Measurements from ENCODE around the gene HIVEP1.

The HIVEP1 gene

DNA sequence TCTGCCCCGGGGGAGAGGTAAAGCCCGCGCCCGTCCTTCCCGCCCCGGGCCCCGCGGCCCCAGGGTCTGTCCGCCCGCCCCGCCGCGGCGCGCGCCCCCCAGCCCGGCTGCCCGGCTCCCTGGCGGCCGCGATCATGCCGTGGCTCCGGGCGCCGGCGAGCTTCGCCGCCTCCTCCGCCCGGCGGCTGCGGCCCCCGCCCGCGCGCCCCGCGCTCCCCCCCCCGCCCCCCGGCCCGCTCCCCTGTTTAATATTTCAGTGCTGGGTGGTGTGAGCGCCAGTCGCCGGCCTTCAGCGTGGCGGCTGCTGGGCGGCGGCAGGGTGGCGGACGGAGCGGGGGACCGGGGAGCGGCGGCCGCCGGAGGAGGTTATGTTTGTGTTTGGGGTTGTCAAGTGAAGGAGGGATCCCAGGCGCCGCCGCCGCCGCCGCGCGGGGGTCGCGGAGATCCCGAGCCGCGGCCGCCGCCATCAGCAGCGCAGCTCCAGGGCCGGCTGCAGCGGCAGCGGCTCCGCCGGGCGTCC, at the start of gene HIVEP1:
HIVEP1 (plus strand) TSS at position 275 of the 520 bp plus-strand sequence. CDS start 3,317 bp downstream, outside the sequence.
- DNase-seq, result no peak

- no peak for DNase-seq
These were observed 48.2 kb upstream of the HIVEP1 start for GRCh38 chr6:11963756-11964500.

DNA sequence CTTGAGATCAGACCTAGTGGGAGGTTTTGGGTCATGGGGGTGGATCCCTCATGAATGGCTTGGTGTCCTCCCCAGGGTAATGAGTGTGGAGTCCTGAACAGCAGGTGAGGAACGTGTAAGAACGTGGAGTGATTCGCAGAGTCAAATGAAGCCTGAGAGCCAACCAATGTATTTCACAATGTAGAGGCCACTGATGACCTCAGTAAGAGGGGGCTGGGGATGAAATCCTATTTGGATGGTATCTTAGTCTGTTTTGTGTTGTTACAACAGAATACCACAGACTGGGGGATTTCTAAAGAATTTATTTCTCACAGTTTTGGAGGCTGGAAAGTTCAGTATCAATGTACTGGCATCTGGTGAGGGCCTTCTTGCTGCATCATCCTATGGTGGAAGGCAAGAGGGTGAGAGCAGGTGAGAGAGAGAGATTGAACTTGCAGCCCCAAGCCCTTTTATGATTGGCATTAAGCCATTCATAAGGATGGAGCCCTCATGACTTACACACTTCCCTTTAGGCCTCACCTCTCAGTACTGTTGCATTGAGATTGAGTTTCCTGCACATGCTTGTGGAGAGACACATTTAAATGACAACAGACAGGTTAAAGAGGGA, 47.3 kb upstream of the HIVEP1 start:
- DNase-seq, result no peak

DNA sequence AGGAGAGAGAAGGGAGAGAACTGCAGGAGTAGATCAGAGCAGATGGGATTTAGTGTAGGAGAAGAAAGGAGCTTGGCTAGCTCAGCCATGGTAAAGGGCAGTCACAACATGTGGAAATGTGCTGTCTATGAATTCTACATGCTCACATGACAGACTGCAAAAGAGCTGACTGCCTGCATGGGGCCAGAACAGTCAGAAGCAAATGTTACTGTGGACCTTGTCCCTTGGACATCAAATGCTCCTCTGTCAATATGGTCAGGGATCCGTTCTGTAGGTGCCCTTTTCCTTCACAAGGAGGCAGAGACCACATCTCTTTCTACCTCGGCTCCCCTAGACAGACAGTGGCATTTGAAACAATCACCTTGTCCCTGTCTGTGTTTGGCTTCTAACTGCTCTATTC, 46.6 kb upstream of the HIVEP1 start:
- no peak for DNase-seq

DNA sequence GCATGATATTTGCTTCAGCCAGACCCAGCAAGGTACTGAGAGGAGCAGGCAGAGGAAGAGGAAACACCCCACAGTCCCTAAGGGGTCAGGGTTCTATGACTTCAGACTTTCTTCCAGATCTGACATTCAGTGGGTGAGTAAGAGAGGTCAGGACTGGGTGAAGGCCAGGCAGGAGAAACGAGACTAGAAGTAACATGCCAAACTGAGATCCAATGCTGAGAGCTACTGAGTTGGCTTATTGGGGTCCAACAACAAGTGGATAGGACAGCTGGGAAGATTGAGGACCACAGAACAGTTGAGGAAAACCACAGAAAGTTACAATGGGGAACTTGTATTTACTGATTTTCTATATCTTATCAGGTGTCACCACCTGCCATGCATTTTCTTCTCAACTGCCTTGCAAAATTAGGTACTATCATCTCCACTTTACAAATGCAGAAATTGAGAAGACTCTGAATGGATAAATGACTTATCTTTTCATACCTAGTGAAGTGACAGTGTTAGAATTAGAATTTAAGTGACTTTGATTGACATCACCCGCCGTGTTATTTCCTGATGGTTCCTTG, 43.8 kb upstream of the HIVEP1 start:
- DNase-seq, result no peak

DNA sequence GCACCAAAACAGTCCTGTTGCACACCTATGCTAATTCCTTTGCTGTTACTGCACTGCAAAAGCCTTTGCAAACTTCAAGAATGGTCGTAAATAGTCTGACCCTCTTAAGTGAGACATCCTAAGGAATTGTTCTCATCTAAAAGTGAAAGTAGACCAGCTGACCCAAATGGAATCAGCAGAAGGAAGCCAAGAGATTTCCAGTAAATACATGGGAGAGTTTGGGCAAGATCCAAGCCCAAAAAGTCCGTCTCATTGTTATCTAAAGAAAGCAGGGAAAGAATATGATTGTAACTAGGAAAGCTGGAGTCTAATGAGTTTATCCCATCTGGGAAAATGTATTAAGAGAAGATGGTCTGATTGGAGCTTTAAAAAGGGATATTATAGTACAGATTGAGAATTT, 43.0 kb upstream of the HIVEP1 start:
- no peak for DNase-seq

DNA sequence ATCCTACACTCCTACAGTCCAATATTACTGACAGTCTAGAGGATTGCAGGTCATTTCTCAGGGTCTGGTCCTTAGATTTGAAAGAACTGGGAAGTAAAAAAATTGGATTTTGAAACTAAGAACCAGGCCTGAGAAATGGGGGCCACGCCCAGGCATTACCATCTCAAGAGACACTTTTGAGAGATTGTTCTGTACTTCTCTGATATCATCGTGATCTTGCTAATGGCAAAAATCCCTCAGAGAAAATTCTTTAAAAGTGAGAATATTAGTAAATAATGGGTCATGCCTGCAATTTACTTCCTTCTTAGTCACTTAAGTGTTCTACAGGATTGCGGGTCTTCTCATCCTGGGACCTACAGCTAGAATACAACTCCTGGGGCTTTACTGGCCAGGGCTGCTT, 42.0 kb upstream of the HIVEP1 start:
- no peak for DNase-seq

DNA sequence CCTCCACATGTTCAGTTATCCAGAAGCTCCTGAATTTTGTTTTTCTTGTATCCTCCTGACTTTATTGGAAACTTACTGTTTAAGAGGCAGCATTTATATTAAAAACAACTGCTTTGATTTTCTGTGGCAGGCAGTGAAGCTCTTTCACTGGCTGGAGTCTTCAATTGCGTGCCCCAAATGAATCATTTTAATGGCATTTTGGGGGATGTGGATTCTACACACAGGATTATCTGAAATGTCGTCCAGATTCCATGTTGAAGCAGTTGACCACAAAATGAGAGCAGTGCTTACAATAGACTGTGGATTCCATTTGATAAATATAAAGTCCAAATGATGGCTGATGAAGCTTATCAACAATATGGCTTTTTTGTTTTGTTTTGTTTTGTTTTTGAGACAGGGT, 41.0 kb upstream of the HIVEP1 start:
- DNase-seq, result no peak

DNA sequence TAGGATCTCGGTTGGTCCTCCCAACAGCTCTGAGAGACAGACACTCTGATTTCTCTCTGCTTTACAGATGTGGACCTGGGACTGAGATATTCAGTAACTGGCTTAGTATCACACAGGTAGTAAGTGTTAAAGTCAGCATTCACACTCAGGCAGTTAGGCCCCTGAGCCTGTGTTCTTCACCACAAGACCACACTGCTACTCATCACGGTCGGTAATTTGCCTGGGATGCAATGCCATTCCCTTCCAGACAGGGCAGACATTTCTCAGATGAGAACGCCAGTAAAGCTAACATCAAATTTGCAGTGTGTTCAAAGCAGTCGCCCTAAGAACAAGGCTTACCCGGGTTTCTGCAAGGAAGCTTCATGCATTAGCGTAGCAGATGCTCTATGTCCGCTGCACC, 39.8 kb upstream of the HIVEP1 start:
- no peak for DNase-seq

DNA sequence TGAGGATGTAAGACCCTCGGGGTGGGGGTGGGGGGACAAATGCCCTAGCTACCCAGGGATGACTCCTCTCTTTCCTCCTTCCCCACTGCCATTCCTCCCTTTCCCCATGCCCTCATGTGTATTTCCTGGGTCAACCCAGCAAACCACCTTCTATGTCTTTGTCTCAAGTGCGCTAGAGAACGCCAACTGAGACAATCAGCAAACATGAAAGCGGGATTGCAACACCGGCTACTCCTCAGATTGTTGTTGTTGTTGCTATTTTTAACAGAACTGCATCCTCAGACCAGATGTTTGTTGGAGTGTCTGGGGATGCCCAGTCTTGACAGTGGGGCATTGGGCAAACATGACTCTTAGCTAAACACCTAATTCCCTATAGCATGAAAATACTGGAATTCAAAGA, 39.3 kb upstream of the HIVEP1 start:
- DNase-seq, result no peak

DNA sequence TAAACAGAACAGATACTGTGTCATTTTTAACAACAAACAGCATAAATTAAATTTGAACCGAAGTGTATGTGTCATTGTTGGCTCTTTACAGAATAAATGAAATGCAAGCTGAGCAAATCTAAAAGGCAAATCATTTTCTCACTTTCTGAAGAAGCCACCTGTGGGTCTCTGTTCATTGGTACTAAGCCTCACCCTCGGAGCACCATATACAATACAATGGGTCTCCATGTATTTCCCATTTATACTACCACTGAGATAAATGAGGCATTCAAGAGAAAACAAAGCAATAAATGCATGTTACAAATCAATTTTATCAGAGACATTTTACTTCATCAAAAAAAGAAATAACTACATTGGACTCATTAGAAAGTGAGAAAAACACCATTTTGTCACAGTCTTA, 38.9 kb upstream of the HIVEP1 start:
- DNase-seq, result no peak

GRCh38 chr6:11974089-11974488, 38.0 kb upstream of the HIVEP1 start:
- no peak for DNase-seq

- DNase-seq, result no peak
These were observed 36.6 kb upstream of the HIVEP1 start for GRCh38 chr6:11975353-11975977.

- no peak for DNase-seq
These were observed 35.6 kb upstream of the HIVEP1 start for GRCh38 chr6:11976489-11976888.

GRCh38 chr6:11977193-11977592, 34.9 kb upstream of the HIVEP1 start:
- no peak for DNase-seq

DNA sequence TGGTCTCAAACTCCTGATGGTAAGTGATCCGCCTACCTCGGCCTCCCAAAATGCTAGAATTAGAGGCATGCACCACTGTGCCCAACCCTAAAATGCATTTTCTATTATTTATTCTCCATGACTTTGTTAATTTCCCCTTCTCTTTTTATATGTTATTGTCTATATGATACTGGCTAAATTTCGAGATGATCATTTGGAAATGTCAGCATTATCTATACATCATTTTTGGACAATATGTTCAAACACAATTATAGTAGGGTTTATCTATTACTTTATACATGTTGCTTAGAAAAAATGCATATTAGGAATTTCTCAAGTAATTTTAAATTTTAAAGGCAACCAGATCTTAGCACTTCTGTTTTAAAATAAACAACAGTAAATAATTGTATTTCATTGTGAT, 34.4 kb upstream of the HIVEP1 start:
- DNase-seq, result no peak

GRCh38 chr6:11978169-11978987, 33.7 kb upstream of the HIVEP1 start:
- no peak for DNase-seq

GRCh38 chr6:11979866-11980265, 32.2 kb upstream of the HIVEP1 start:
- no peak for DNase-seq

DNA sequence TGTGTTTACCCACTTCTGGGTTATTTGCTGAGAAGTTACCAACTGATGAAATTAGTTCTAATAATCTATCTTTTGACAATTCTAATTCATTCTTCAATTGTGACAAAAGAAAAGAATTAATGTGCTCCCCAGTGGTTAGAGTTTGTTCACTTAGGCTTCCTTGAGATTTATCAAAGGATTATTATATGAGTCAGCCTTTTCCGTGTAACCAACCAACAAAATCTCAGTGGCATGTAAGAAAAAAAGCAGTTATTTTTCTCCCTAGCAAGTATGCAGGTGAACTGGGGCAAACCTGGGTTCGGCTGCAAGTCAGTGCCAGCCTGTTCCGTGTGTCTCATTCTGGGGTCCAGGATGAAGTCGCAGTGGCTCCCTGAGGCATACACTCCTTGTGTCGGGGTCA, 28.8 kb upstream of the HIVEP1 start:
- DNase-seq, result no peak

DNA sequence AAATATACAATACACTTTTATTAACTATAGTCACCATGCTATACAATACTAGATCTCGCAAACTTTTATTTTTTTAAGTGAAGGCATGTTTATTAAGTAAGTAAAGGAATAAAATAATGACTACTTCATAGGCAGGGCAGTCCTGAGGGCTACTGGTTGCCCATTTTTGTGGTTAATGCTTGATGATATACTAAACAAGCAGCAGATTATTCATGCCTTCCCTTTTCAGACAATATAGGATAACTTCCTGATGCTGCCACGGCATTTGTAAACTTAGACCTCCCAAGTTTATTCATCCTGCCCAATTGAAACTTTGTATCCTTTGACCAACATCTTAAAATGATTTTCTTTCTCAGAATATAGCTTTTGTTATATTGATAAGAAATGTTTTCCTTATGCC, 24.7 kb upstream of the HIVEP1 start:
- no peak for DNase-seq

- DNase-seq, result no peak
These were observed 22.7 kb upstream of the HIVEP1 start for GRCh38 chr6:11989386-11989785.

DNA sequence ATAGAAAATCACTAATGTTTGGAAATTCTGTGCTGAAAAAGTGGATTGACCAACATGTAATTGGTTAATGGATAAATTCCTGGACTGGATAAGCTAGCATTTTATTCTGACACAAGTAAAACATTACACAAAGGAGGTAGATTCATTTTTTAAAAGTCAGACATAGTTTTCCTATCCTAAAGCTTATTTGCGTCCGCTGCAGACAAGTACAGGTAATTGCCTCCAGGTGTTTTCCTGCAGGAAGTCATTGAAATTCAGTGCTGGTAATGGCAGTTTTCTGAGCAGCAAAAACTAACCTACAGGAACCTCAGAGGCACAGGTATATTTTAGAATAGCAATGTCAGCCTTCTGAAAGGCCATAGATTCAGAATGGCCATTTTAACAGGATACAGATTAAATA, 20.0 kb upstream of the HIVEP1 start:
- DNase-seq, result no peak

DNA sequence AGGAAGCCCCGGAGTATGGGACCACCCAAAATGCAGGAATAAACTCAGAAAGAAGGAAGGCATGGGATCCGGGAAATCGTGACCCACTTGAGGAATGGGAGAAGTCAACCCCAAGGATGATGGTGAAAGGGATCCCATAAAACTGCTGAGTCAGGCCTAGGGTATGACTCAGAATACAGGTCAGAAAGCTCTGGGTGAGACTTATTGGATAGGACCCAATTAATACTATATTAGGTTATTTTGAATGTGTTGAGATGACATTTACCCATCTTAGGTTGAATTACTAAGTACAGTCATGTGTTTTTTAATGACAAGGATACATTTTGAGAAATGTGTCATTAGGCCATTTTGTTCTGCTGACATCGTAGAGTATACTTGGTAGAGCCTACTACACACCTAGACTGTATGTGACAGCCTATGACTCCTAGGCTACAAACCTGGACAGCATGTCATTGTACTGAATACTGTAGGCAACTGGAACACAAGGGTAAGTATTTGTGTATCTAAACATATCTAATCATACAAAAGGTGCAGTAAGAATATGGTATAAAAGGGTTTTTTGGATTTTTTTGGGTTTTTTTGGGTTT, 17.1 kb upstream of the HIVEP1 start:
- no peak for DNase-seq

All from activated gamma-delta T cell treated with Interleukin-2 at 50 U/mL for 16 hours (primary cell).